Activated CD4-positive, CD25-positive, alpha-beta regulatory T cell treated with anti-CD3 and anti-CD28 coated beads, Interleukin-2, amount 50 U/mL, for 72 hours (primary cell): ENCODE results near the gene SEC14L6.
"Not testable (repeated sequence)": the region's sequence is repeated elsewhere in the genome, so short reads cannot be mapped to it uniquely, and the experiment has no call there.

Experiments
- DNase-seq: peaks from one replicate; pipeline ENCODE4 v3.0.0; 2021

SEC14L6 gene

GRCh38 chr22:30565341-30565740, 18.8 kb upstream of the SEC14L6 start:
- DNase-seq: no peak

- DNase-seq: no peak
Measured at GRCh38 chr22:30564761-30565119, 18.2 kb upstream of the SEC14L6 start.

- DNase-seq: no peak
Measured at GRCh38 chr22:30564045-30564760, 17.7 kb upstream of the SEC14L6 start.

- no peak for DNase-seq
Measured at GRCh38 chr22:30562366-30562765, 15.8 kb upstream of the SEC14L6 start.

- no peak for DNase-seq
Measured at GRCh38 chr22:30561402-30562189, 15.1 kb upstream of the SEC14L6 start.

GRCh38 chr22:30560643-30561202, 14.2 kb upstream of the SEC14L6 start:
- not testable (repeated sequence) for DNase-seq

- DNase-seq: no peak
Measured at GRCh38 chr22:30559889-30560288, 13.3 kb upstream of the SEC14L6 start.

- DNase-seq: no peak
Measured at GRCh38 chr22:30557243-30557642, 10.7 kb upstream of the SEC14L6 start.

- DNase-seq: no peak
Measured at GRCh38 chr22:30556388-30556787, 9.8 kb upstream of the SEC14L6 start.

GRCh38 chr22:30555282-30556210, 9.0 kb upstream of the SEC14L6 start:
- no peak for DNase-seq

GRCh38 chr22:30553971-30554370, 7.4 kb upstream of the SEC14L6 start:
- no peak for DNase-seq

- no peak for DNase-seq
Measured at GRCh38 chr22:30552719-30553118, 6.2 kb upstream of the SEC14L6 start.

GRCh38 chr22:30551813-30552212, 5.3 kb upstream of the SEC14L6 start:
- DNase-seq: not testable (repeated sequence)

GRCh38 chr22:30547188-30547587, 647 bp upstream of the SEC14L6 start:
- no peak for DNase-seq

GRCh38 chr22:30542811-30543188, 3.7 kb downstream of the SEC14L6 start:
- no peak for DNase-seq

- DNase-seq: no peak
Measured at GRCh38 chr22:30541961-30542810, 4.4 kb downstream of the SEC14L6 start.

- not testable (repeated sequence) for DNase-seq
Measured at GRCh38 chr22:30541511-30541910, 5.0 kb downstream of the SEC14L6 start.

GRCh38 chr22:30539368-30539767, 7.2 kb downstream of the SEC14L6 start:
- DNase-seq: no peak

GRCh38 chr22:30538280-30538679, 8.3 kb downstream of the SEC14L6 start:
- no peak for DNase-seq

GRCh38 chr22:30537083-30537731, 9.3 kb downstream of the SEC14L6 start:
- no peak for DNase-seq

GRCh38 chr22:30535182-30535581, 11.4 kb downstream of the SEC14L6 start:
- DNase-seq: no peak
